GM12878 (cell line): ENCODE measurements around the gene METTL17. TPM values are rescaled to one million over a fixed set of nuclear protein-coding genes. Genes with fewer than 3 reads are reported as not detected.

Experiments used
- ATAC-seq: fragments of 200-7000 bp; cut with Tn5 transposase; 3 replicates; pipeline ENCODE4 v1.9.1; 2020; ENCODE audit warnings: mild to moderate bottlenecking, moderate library complexity
- BruUV-seq: library from RNA; stranded (reverse); fragments of 400-500 nt; replicated peaks from 2 replicates; lab custom pipeline; 2021; lab: Mats Ljungman, UMichigan
- CTCF ChIA-PET: fragments of 300-600 bp; sonication (Branson Sonifier 250); formaldehyde crosslinking; extraction: SDS; loops from one replicate; lab custom pipeline; 2021; ENCODE audit warnings: inconsistent platforms; lab: Yijun Ruan, JAX
- POLR2A ChIA-PET: fragments of 350-600 bp; formaldehyde crosslinking; extraction: SDS; loops from one replicate; lab custom pipeline; 2021; ENCODE audit warnings: inconsistent platforms; lab: Charles Lee
- RAD21 ChIA-PET: fragments of 300-600 bp; sonication (Branson Sonifier 250); formaldehyde crosslinking; loops from one replicate; lab custom pipeline; 2023; ENCODE audit warnings: antibody characterized with exemption; ENCODE audit not compliant: unreplicated experiment; lab: Charles Lee
- SMC1A ChIA-PET: fragments of 300-600 bp; sonication (Branson Sonifier 250); formaldehyde crosslinking; loops from one replicate; lab custom pipeline; 2023; ENCODE audit not compliant: unreplicated experiment, uncharacterized antibody; lab: Charles Lee
- DNase-seq: peaks from one replicate; pipeline ENCODE4 v3.0.0-alpha.2; 2011; ENCODE audit warnings: low read depth, low spot score
- FAIRE-seq: peaks from 3 replicates; lab custom pipeline; 2011; peaks lifted over from hg19 to GRCh38; lab: Jason Lieb, UNC
- H2AFZ ChIP-seq: 2 replicates; pipeline ENCODE4 v1.6.0; 2011; ENCODE audit warnings: low read depth, low read length, control low read depth; ENCODE audit not compliant: control insufficient read depth
- H3K27ac ChIP-seq: 2 replicates; pipeline ENCODE4 v1.5.1; 2011; ENCODE audit warnings: control low read depth; ENCODE audit not compliant: control insufficient read depth, insufficient read depth
- H3K27me3 ChIP-seq, 2 experiments: replicated peaks in 1 of 2; 2 replicates each; pipeline versions ENCODE4 v1.6.0 to v1.6.1; 2011; ENCODE audit warnings: low read length in 1 of 2; ENCODE audit not compliant: control insufficient read depth in 2 of 2, insufficient read depth in 2 of 2
- H3K36me3 ChIP-seq, 2 experiments: 2 replicates each; pipeline ENCODE4 v1.5.1; 2011; ENCODE audit warnings: low read length in 1 of 2; ENCODE audit not compliant: control insufficient read depth in 2 of 2, insufficient read depth in 2 of 2
- H3K4me1 ChIP-seq: 2 replicates; pipeline ENCODE4 v1.6.1; 2011; ENCODE audit warnings: mild to moderate bottlenecking, low read length, moderate library complexity, mixed read lengths; ENCODE audit not compliant: control insufficient read depth, insufficient read depth
- H3K4me2 ChIP-seq: 2 replicates; pipeline ENCODE4 v1.6.0; 2011; ENCODE audit warnings: control low read depth; ENCODE audit not compliant: control insufficient read depth, insufficient read depth
- H3K4me3 ChIP-seq: fragments of 200-600 bp; sonication (generic); 2 replicates; pipeline ENCODE4 v1.5.1; 2016
- H3K79me2 ChIP-seq: 2 replicates; pipeline ENCODE4 v1.6.0; 2011; ENCODE audit warnings: low read length; ENCODE audit not compliant: control insufficient read depth, insufficient read depth
- H3K9ac ChIP-seq: 2 replicates; pipeline ENCODE4 v1.8.0; 2011; ENCODE audit warnings: low read length, control low read depth, mixed read lengths; ENCODE audit not compliant: control insufficient read depth, insufficient read depth
- H3K9me3 ChIP-seq: replicated peaks from 3 replicates; pipeline ENCODE4 v1.5.1; 2011; ENCODE audit warnings: mild to moderate bottlenecking, low read length; ENCODE audit not compliant: control insufficient read depth, insufficient read depth
- H4K20me1 ChIP-seq: 2 replicates; pipeline ENCODE4 v1.6.0; 2011; ENCODE audit not compliant: control insufficient read depth, insufficient read depth
- CHD1 ChIP-seq: IDR thresholded peaks from 2 replicates; pipeline ENCODE4 v1.6.1; 2012; ENCODE audit warnings: low read depth, low read length, improper control_type of control experiment
- CHD2 ChIP-seq: IDR thresholded peaks from 2 replicates; pipeline ENCODE4 v1.6.1; 2011; ENCODE audit warnings: low read depth, low read length, improper control_type of control experiment, borderline replicate concordance
- EZH2 ChIP-seq: IDR thresholded peaks from 2 replicates; pipeline ENCODE4 v1.6.1; 2012; ENCODE audit warnings: low read depth, mild to moderate bottlenecking, control low read depth, inconsistent platforms, low read length, borderline replicate concordance; ENCODE audit not compliant: control insufficient read depth
- GATAD2B ChIP-seq: fragments of 450-650 bp; conservative IDR thresholded peaks from 2 replicates; pipeline ENCODE4 v1.6.1; 2017; ENCODE audit warnings: low read depth, mild to moderate bottlenecking, moderate library complexity
- JUND ChIP-seq: IDR thresholded peaks from 2 replicates; pipeline ENCODE4 v1.6.1; 2012; ENCODE audit warnings: low read depth, mild to moderate bottlenecking, low read length, improper control_type of control experiment, moderate library complexity
- MEF2A ChIP-seq: IDR thresholded peaks from 2 replicates; pipeline ENCODE4 v1.6.1; 2011; ENCODE audit warnings: low read depth, mild to moderate bottlenecking, low read length, moderate library complexity; ENCODE audit not compliant: insufficient read depth
- MXI1 ChIP-seq: fragments of 150-350 bp; IDR thresholded peaks from 2 replicates; pipeline ENCODE4 v1.6.1; 2011; ENCODE audit warnings: low read depth, mild to moderate bottlenecking, inconsistent platforms, low read length, improper control_type of control experiment
- NR2C1 ChIP-seq: fragments of 450-650 bp; IDR thresholded peaks from 2 replicates; pipeline ENCODE4 v1.6.1; 2017; ENCODE audit warnings: antibody characterized with exemption, mild to moderate bottlenecking, moderate library complexity
- NR2C2 ChIP-seq: IDR thresholded peaks from 2 replicates; pipeline ENCODE4 v1.6.1; 2011; ENCODE audit warnings: borderline replicate concordance, low read depth; ENCODE audit not compliant: control insufficient read depth, insufficient read length
- TBL1XR1 ChIP-seq: IDR thresholded peaks from 2 replicates; pipeline ENCODE4 v1.6.1; 2012; ENCODE audit warnings: low read depth, low read length, improper control_type of control experiment
- WRNIP1 ChIP-seq: IDR thresholded peaks from 2 replicates; pipeline ENCODE4 v1.6.1; 2011; ENCODE audit warnings: low read depth, low read length, improper control_type of control experiment, borderline replicate concordance
- YBX1 ChIP-seq: fragments of 450-650 bp; IDR thresholded peaks from 2 replicates; pipeline ENCODE4 v1.6.1; 2016; ENCODE audit warnings: antibody characterized with exemption
- ZNF217 ChIP-seq: fragments of 450-650 bp; IDR thresholded peaks from 2 replicates; pipeline ENCODE4 v1.6.1; 2017; ENCODE audit warnings: antibody characterized with exemption, mild to moderate bottlenecking
- WGBS: methylation state at CpG from one replicate; pipeline ENCODE4 v1.1.6; 2016; ENCODE audit warnings: low lambda C conversion rate; ENCODE audit not compliant: insufficient replicate concordance, insufficient coverage; ENCODE audit errors: missing lambda C conversion rate; 5-methylcytosine and 5-hydroxymethylcytosine counted together
- in situ Hi-C: fragments of 300-500 bp; cut with MboI; formaldehyde crosslinking; loops from 9 replicates; pipeline ENCODE4 v1.14.3; 2018; ENCODE audit warnings: mixed read lengths
- intact Hi-C: fragments of 100-400 bp; cut with micrococcal nuclease; formaldehyde crosslinking; loops from one replicate; pipeline ENCODE4 v1.14.2; 2022; ENCODE audit not compliant: unreplicated experiment
- polyA plus RNA-seq, 11 experiments: library from polyadenylated mRNA; depleted of rRNA in 4 of 11; unstranded in 6 of 11; stranded (reverse) in 5 of 11; fragments of >200 nt; fragmentation: Nextera tagmentation in 4 of 11; fragmentation: Illumina TruSeq in 1 of 11; extraction: Ambion mirVana in 4 of 11; extraction: Trizol in 1 of 11; gene quantifications; 1 replicate in 1 of 11; 2 replicates in 10 of 11; pipeline versions ENCODE4 v1.2.1 to v1.2.3, GENCODE V29; 2011 to 2016; ENCODE audit warnings: inconsistent platforms in 2 of 11, missing spikeins in 2 of 11, low read depth in 1 of 11
- total RNA-seq, 4 experiments: library from RNA; depleted of rRNA in 3 of 4; stranded (reverse); fragments of >200 nt in 3 of 4; fragmentation: Illumina TruSeq in 1 of 4; extraction: Trizol in 1 of 4; gene quantifications; 2 replicates each; pipeline versions ENCODE4 v1.2.1 to v1.2.3, GENCODE V29; 2013 to 2021
- TF ChIP-seq, protein P1 (sequence below): fragments of 150-350 bp; IDR thresholded peaks from 2 replicates; pipeline ENCODE4 v1.6.1; 2014; ENCODE audit warnings: mild to moderate bottlenecking, low read depth, low read length
- TF ChIP-seq, protein P2 (sequence below): IDR thresholded peaks from 2 replicates; pipeline ENCODE4 v1.6.1; 2012; ENCODE audit warnings: low read depth, low read length, improper control_type of control experiment

METTL17 gene
- total and polyA plus RNA-seq, 10 of the 15 experiments (the other 5 are each of a cell fraction or from before 2014, with no cell fraction given) = 70.4 to 130 (median 97.5) TPM

DNA sequence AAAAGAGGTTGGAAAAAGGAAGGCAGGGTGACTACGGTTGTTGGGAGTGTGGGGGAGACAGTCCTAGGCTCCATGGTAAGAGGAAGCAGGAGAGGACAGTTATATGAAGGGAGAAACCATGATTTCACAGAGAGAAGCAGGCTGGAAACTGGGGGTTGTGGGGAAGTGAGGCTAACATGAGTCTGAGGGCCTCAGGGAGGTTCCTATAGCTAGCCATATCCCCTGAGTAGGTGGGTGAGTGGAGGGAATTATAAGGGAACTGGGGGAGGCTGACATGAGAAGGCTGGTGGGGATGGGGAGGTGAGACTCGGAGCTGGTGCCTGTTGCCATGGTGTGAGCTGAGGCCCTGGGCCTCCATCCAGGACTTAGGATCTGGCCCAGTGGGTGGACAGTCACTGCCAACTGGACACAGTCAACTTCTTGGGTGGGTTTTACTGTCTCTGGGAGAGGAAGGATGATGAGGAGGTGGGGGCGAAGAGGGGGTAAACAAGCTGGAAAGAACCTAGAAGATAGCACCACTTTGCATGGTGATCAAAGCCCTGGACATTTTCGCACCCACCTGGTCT lies 43.4 kb downstream of the METTL17 start:
- Histone ChIP-seq H3K9ac (no peak overlapping the region), H4K20me1 (no peaks in the 10 kb centered on the region), H3K79me2 (no peaks in the 10 kb centered on the region), H3K4me1 (peaks cover 8% of the 10 kb centered on the region), H3K9me3 (no peaks in the 10 kb centered on the region), H3K27me3 (peaks cover 0 to 9% of the 10 kb centered on the region in 2 experiments; a peak in 2 of 4 replicates), H2AFZ (no peak overlapping the region), H3K36me3 (no peaks in the 10 kb centered on the region), H3K27ac (no peak overlapping the region), H3K4me2 (no peak overlapping the region), H3K4me3 (no peak overlapping the region)
- 13% methylated on average over 4 of the region's 4 CpGs for WGBS
- POLR2A ChIA-PET = no interaction called here
- RAD21 ChIA-PET = interaction anchor here (1.5 kb wide), 1 partner anchor 19 kb away, joined by 3 read pairs; no protein-coding TSS in a partner anchor
- intact Hi-C loops (no loop called here), in situ Hi-C loops (no loop called here)
- FAIRE-seq (no peak), ATAC-seq (no peak), DNase-seq (no peak)
- CTCF ChIA-PET = interaction anchor here (1.3 to 3.2 kb wide), 4 partner anchors 18 to 72 kb away, joined by 4 to 12 read pairs (median 8); no protein-coding TSS in a partner anchor
- SMC1A ChIA-PET = no interaction called here
- no TSS peak for BruUV-seq
- no peak for TF ChIP-seq ZNF217
- TF ChIP-seq YBX1 = no peak
- TF ChIP-seq, protein P1, sequence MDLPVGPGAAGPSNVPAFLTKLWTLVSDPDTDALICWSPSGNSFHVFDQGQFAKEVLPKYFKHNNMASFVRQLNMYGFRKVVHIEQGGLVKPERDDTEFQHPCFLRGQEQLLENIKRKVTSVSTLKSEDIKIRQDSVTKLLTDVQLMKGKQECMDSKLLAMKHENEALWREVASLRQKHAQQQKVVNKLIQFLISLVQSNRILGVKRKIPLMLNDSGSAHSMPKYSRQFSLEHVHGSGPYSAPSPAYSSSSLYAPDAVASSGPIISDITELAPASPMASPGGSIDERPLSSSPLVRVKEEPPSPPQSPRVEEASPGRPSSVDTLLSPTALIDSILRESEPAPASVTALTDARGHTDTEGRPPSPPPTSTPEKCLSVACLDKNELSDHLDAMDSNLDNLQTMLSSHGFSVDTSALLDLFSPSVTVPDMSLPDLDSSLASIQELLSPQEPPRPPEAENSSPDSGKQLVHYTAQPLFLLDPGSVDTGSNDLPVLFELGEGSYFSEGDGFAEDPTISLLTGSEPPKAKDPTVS = no peak
- no peak for TF ChIP-seq TBL1XR1
- no peak for TF ChIP-seq NR2C2
- no peak for TF ChIP-seq JUND
- no peak for TF ChIP-seq MXI1
- TF ChIP-seq GATAD2B = no peak
- no peak for TF ChIP-seq MEF2A
- no peak for TF ChIP-seq CHD2
- TF ChIP-seq WRNIP1 = no peak
- TF ChIP-seq EZH2 = no peak
- no peak for TF ChIP-seq NR2C1
- no peak for TF ChIP-seq CHD1
- TF ChIP-seq, protein P2, sequence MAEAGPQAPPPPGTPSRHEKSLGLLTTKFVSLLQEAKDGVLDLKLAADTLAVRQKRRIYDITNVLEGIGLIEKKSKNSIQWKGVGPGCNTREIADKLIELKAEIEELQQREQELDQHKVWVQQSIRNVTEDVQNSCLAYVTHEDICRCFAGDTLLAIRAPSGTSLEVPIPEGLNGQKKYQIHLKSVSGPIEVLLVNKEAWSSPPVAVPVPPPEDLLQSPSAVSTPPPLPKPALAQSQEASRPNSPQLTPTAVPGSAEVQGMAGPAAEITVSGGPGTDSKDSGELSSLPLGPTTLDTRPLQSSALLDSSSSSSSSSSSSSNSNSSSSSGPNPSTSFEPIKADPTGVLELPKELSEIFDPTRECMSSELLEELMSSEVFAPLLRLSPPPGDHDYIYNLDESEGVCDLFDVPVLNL = no peak
